Activated T-helper 2 cell treated with anti-CD3 and anti-CD28 coated beads, Interferon-gamma antibody, Interleukin-2, Interleukin-4, amounts not matched to agents 10 μg/mL and 5 μg/mL and 100 μg/mL, durations not matched to agents 14 hours and 24 hours and 36 hours (primary cell): ENCODE data around the gene KRT6C. TPM values are rescaled to one million over a fixed set of nuclear protein-coding genes. Genes with fewer than 3 reads are reported as not detected.

ENCODE experiments used
- DNase-seq: peaks from one replicate; pipeline ENCODE4 v3.0.0; 2021; ENCODE audit warnings: low spot score
- H3K27ac Mint-ChIP-seq: one replicate; pipeline ENCODE4 v1.8.0; 2021; ENCODE audit warnings: mixed read lengths
- H3K27me3 Mint-ChIP-seq: one replicate; pipeline ENCODE4 v1.8.0; 2021; ENCODE audit warnings: low read depth, mixed read lengths
- H3K36me3 Mint-ChIP-seq: one replicate; pipeline ENCODE4 v1.8.0; 2021; ENCODE audit warnings: low read depth, mixed read lengths
- H3K4me1 Mint-ChIP-seq: one replicate; pipeline ENCODE4 v1.8.0; 2021; ENCODE audit warnings: low read depth, mixed read lengths
- H3K4me3 Mint-ChIP-seq: one replicate; pipeline ENCODE4 v1.8.0; 2021; ENCODE audit warnings: low read depth, mild to moderate bottlenecking, moderate library complexity, mixed read lengths
- H3K9me3 Mint-ChIP-seq: one replicate; pipeline ENCODE4 v1.8.0; 2021; ENCODE audit warnings: mixed read lengths
- intact Hi-C: fragments of 100-400 bp; cut with micrococcal nuclease; formaldehyde crosslinking; loops from one replicate; pipeline ENCODE4 v1.15.1; 2023
- total RNA-seq: library from RNA; stranded (reverse); gene quantifications from 2 replicates; pipeline ENCODE4 v1.2.3, GENCODE V29; 2022

Gene KRT6C
- total RNA-seq, 1 donor from 2014 or later = not detected

- Mint-ChIP-seq H3K4me1 (peaks cover 7% of the 10 kb centered on the region), H3K9me3 (no peaks in the 10 kb centered on the region), H3K27ac (no peak overlapping the region), H3K4me3 (no peak overlapping the region), H3K36me3 (no peaks in the 10 kb centered on the region), H3K27me3 (peaks cover 15% of the 10 kb centered on the region)
- no peak for DNase-seq
- intact Hi-C loops = no loop called here
Measured at GRCh38 chr12:52443966-52444365, 29.6 kb downstream of the KRT6C start.

- peaks cover 5% of the 10 kb centered on the region for H3K4me1 Mint-ChIP-seq
- H3K9me3 Mint-ChIP-seq = no peaks in the 10 kb centered on the region
- DNase-seq = no peak
- peaks cover 15% of the 10 kb centered on the region for H3K27me3 Mint-ChIP-seq
- no peak overlapping the region for H3K27ac Mint-ChIP-seq
- no peaks in the 10 kb centered on the region for H3K36me3 Mint-ChIP-seq
- H3K4me3 Mint-ChIP-seq = no peak overlapping the region
- intact Hi-C loops = no loop called here
Measured at GRCh38 chr12:52442600-52443061, 31.0 kb downstream of the KRT6C start.

GRCh38 chr12:52441320-52441911 is 32.2 kb downstream of the KRT6C start:
- Mint-ChIP-seq H3K4me3 (no peak overlapping the region), H3K4me1 (peaks cover 2% of the 10 kb centered on the region), H3K36me3 (no peaks in the 10 kb centered on the region), H3K27me3 (peaks cover 16% of the 10 kb centered on the region), H3K9me3 (no peaks in the 10 kb centered on the region), H3K27ac (no peak overlapping the region)
- intact Hi-C loops = no loop called here
- no peak for DNase-seq

- no peaks in the 10 kb centered on the region for H3K36me3 Mint-ChIP-seq
- H3K27ac Mint-ChIP-seq = no peak overlapping the region
- peaks cover 14% of the 10 kb centered on the region for H3K27me3 Mint-ChIP-seq
- DNase-seq = no peak
- intact Hi-C loops = no loop called here
- no peaks in the 10 kb centered on the region for H3K4me1 Mint-ChIP-seq
- H3K9me3 Mint-ChIP-seq = no peaks in the 10 kb centered on the region
- no peak overlapping the region for H3K4me3 Mint-ChIP-seq
Measured at GRCh38 chr12:52440821-52441319, 32.7 kb downstream of the KRT6C start.

GRCh38 chr12:52439845-52440244 is 33.8 kb downstream of the KRT6C start:
- Mint-ChIP-seq H3K4me1 (no peaks in the 10 kb centered on the region), H3K27ac (no peak overlapping the region), H3K9me3 (no peaks in the 10 kb centered on the region), H3K27me3 (peaks cover 13% of the 10 kb centered on the region), H3K4me3 (no peak overlapping the region), H3K36me3 (no peaks in the 10 kb centered on the region)
- intact Hi-C loops = no loop called here
- no peak for DNase-seq

GRCh38 chr12:52439420-52439819 is 34.2 kb downstream of the KRT6C start:
- DNase-seq = no peak
- H3K9me3 Mint-ChIP-seq = no peaks in the 10 kb centered on the region
- H3K27me3 Mint-ChIP-seq = peaks cover 13% of the 10 kb centered on the region
- no peaks in the 10 kb centered on the region for H3K4me1 Mint-ChIP-seq
- H3K36me3 Mint-ChIP-seq = no peaks in the 10 kb centered on the region
- no peak overlapping the region for H3K27ac Mint-ChIP-seq
- no peak overlapping the region for H3K4me3 Mint-ChIP-seq
- intact Hi-C loops = no loop called here

GRCh38 chr12:52438305-52439301 is 35.0 kb downstream of the KRT6C start:
- Mint-ChIP-seq H3K36me3 (no peaks in the 10 kb centered on the region), H3K9me3 (no peaks in the 10 kb centered on the region), H3K27ac (no peak overlapping the region), H3K4me3 (no peak overlapping the region), H3K4me1 (no peaks in the 10 kb centered on the region), H3K27me3 (peaks cover 13% of the 10 kb centered on the region)
- DNase-seq = no peak
- intact Hi-C loops = no loop called here

GRCh38 chr12:52437508-52437907 is 36.1 kb downstream of the KRT6C start:
- Mint-ChIP-seq H3K4me3 (no peak overlapping the region), H3K27me3 (peaks cover 6% of the 10 kb centered on the region), H3K4me1 (no peaks in the 10 kb centered on the region), H3K36me3 (no peaks in the 10 kb centered on the region), H3K27ac (no peak overlapping the region), H3K9me3 (no peaks in the 10 kb centered on the region)
- no peak for DNase-seq
- intact Hi-C loops = no loop called here

GRCh38 chr12:52436828-52437474 is 36.7 kb downstream of the KRT6C start:
- DNase-seq = no peak
- peaks cover 2% of the 10 kb centered on the region for H3K27me3 Mint-ChIP-seq
- no peaks in the 10 kb centered on the region for H3K36me3 Mint-ChIP-seq
- H3K27ac Mint-ChIP-seq = no peak overlapping the region
- H3K9me3 Mint-ChIP-seq = no peaks in the 10 kb centered on the region
- intact Hi-C loops = no loop called here
- H3K4me1 Mint-ChIP-seq = no peaks in the 10 kb centered on the region
- no peak overlapping the region for H3K4me3 Mint-ChIP-seq

- Mint-ChIP-seq H3K4me1 (no peaks in the 10 kb centered on the region), H3K27ac (no peak overlapping the region), H3K36me3 (no peaks in the 10 kb centered on the region), H3K4me3 (no peak overlapping the region), H3K27me3 (peaks cover 2% of the 10 kb centered on the region), H3K9me3 (no peaks in the 10 kb centered on the region)
- intact Hi-C loops = no loop called here
- DNase-seq = no peak
Measured at GRCh38 chr12:52436000-52436827, 37.4 kb downstream of the KRT6C start.

GRCh38 chr12:52435659-52435999 is 38.0 kb downstream of the KRT6C start:
- intact Hi-C loops = no loop called here
- H3K4me3 Mint-ChIP-seq = no peak overlapping the region
- no peak for DNase-seq
- H3K36me3 Mint-ChIP-seq = no peaks in the 10 kb centered on the region
- H3K4me1 Mint-ChIP-seq = no peaks in the 10 kb centered on the region
- no peaks in the 10 kb centered on the region for H3K9me3 Mint-ChIP-seq
- no peak overlapping the region for H3K27ac Mint-ChIP-seq
- H3K27me3 Mint-ChIP-seq = peaks cover 2% of the 10 kb centered on the region

GRCh38 chr12:52434760-52435530 is 38.7 kb downstream of the KRT6C start:
- Mint-ChIP-seq H3K27ac (no peak overlapping the region), H3K27me3 (peaks cover 2% of the 10 kb centered on the region), H3K9me3 (no peaks in the 10 kb centered on the region), H3K4me1 (no peaks in the 10 kb centered on the region), H3K36me3 (no peaks in the 10 kb centered on the region), H3K4me3 (no peak overlapping the region)
- no peak for DNase-seq
- intact Hi-C loops = no loop called here
